ENCODE results near the gene S100A9.
A peak's percentile ranks its signal among the peaks of the same experiment; 100 is the strongest.
"Not testable (repeated sequence)": the region's sequence is repeated elsewhere in the genome, so short reads cannot be mapped to it uniquely, and the experiment has no call there.

S100A9 gene

DNA sequence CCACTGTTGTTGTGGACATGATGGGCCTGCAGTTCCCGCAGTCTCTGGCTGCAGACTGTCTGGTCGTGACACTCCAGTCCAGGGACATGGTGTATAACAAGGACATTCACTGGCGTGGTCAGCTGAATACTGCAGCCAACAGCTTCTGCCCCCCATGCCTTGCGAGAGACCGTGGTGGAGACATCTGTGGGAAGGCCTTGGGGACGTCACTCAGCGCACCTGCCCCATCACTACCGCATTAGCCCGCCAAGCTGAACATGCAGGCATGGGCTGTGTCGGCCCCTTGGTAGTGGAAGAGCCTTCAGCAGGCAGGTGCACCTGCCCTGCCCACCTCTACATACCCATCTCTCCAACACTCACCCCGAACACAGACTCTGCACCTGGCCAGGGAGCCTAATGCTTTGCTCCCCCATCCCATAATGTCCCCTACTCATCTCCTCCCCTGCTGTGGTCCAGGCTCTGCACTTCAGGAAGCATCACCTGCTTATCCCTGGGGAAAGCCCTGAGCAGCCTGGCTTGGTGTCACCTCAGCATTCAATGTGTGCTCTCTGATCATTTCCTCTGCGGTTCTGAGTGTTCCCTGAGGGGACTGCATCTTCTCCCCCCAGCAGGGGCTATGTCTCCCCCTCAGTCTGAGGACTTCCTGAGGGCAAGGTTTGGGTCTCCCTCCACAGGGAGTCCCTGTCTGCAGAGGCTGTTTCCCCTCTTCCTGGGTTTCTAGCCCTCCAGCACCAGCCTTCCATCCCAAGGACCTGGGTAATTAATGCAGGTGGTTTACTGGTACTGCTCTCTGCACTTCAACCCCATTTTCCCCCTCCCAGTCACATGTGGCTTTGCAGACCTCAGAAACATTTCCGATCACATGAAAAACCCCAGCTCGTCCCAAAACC is 12.2 kb upstream of the S100A9 start:
- no peak for DNase-seq (ENCODE audit: low spot score)

DNA sequence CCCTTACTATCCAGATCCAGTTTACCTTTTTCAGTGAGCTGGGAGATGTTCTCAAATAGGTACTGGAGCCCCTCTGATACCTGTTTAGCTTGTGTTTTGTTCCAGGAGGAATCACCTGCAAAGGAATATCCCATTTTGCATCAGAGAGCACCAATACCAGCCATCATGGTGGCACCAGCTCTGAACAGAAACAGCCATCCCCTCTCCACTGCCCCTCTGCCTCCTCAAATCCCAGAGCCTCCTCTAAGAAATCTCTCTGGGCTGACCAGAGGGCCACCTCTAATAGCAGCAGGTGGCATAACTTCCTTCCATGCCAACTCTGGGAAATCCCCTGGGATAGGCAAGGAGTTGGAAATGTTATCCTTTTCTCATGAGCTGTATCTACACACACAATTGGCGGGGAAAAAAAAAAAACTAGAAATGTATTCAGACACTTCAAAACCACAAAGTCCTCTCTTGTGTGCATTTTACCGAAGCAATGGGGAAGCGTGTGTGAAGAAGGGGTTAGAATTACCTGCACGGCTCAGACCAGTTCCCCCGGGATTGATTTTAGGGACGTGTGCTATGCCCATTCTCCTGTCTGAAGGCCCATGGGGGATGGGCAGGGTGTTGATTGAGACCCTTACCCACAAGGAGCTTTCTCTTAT is 11.5 kb upstream of the S100A9 start:
- no peak for DNase-seq (ENCODE audit: low spot score)

DNA sequence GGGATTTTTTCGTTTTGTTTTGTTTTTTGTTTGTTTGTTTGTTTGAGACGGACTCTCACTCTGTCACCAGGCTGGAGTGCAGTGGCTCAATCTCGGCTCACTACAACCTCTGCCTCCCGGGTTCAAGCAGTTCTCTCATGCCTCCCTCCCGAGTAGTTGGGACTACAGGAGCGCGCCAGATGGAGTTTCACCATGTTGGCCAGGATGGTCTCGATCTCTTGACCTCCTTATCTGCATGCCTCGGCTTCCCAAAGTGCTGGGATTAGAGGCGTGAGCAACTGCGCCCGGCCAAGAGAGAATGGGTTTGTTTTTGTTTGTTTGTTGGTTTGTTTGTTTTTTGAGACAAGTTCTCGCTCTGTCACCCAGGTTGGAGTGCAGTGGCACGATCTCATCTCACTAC is 10.6 kb upstream of the S100A9 start:
- DNase-seq (ENCODE audit: low spot score), result not testable (repeated sequence)

DNA sequence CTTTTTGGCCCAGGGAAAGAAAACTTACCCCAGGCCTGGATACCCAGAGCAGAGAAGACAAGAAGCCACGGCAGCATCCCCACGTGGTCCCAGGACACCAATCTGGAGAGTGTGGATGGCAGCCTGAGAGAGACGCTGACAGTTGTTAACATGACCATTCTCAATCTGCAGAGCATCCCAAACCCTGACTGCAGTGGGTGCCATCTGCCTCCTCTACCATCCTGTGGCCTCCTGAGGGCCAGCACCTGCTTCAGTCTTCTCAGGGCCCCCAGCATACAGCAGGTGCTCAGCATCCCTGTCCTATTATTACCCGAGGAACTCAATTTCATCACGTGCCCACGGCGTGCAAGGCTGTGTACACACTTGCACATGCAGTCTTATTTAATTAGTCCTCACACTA is 9.8 kb upstream of the S100A9 start:
- DNase-seq (ENCODE audit: low spot score), result no peak

DNA sequence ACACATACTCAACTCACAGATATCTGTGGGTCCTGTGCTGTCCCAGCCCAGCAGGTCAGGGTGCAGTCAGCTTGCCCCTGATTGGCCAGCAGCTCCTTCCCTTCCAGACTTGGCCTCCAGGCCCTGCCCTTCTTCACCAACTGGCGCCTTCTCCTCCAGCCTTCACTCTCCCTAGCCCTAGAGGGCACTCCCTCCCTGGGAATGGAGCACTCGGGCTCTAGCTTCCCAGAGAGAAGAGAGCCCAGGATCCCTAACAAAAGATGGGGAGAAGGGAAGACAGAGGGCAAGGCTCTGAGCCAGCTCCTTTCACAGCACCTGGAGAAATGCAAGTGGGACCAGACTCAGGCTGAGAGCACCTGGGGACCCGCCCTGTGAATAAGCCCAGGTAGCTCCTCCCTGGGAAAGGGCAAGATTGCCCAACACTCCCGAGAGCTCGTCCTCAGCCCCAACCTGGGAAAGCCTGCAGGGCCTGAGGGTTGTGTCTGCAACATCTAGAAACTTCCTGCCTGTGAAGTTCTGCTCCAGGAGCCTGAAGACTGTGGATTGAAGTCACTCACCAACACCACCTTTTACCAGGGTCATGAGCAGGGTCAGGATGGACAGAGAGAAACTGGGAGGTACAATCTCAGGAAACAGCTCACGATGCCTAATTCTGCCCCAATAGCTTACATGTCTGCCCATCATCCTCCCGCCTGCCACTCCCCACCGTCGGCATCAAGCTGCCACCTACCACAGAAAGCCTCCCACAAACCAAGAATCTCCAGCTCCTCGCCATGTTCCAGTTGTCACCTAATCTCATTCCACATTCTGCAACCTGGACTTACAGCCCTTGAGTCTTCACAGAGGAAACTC is 8.9 kb upstream of the S100A9 start, which contains the start of gene PGLYRP4:
Gene PGLYRP4, minus strand, starts transcription at position 331 of the 852 bp plus-strand sequence. CDS start 909 bp downstream, outside the sequence.
- no peak for DNase-seq (ENCODE audit: low spot score)

DNA sequence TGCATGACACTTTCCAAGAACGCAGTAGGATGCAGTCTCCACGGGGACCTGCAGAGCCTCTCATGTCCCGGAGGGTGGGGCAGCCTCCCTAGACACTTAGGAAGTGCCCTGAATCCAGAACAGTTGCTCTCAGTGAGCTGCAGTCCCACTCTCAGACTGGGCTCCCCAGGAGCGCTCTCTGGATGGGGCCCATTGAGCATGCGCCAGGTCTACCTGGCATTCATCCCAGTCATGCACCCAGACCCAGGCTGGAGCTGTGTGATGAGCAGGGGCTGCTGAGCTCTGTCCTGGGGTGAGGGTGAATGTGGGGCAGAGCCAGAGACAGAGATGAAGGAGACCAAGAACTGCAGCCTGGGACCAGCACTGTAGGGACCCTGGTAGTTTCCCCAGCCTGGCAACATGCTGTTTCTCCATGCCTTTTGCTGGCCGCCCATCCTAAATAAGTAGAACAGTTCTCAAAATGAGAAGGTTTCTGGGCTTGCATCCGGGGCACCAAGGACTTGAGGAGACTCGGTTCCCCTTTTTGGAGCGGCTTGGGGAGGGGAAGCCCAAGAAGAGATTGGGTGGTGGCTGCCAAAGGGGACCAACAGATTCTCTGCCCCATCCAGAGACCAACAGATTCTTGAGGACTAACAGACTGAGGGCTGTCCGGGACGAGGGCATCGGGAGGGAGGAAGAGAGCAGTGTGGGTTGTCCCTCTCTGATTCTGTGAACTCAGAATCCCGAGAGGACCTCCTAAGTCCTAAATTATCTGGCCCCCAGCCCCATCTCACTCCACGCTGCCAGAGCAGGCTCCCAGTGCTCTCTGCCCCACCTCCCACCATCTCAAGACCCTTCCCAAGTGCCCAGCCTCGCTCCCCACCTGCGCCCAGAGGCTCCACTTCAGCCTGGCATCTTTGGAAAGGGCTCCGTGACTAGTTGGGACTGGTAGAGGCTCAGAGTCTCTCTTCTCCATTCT is 8.0 kb upstream of the S100A9 start:
- no peak for DNase-seq (ENCODE audit: low spot score)

DNA sequence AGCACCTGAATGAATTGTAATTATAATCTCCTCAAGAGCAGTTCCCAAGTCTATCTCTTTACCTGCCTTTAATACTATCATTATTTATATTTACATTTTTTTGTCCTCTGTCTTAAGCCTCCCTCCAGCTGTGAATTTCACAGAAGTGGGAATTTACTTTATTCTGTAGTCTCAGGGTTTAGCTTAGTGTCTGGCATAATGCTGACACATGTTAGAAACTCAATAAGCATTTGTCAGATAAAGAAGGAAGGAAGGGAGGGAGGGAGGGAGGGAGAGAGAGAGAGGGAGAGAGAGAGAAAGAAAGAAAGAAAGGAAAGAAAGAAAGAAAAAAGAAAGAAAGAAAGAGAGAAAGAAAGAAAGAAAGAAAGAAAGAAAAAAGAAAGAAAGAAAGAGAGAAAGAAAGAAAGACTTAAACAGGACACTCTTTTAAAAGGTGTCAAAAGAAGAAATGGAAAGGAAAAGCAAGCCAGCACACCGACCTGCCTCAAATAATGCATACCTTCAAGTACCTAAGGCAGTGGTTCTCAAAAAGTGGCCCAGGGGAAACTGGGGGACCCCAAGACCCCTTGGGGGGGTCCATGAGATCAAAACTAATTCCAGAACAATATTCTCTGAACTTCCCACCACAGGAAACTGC is 7.2 kb upstream of the S100A9 start:
- no peak for DNase-seq (ENCODE audit: low spot score)

DNA sequence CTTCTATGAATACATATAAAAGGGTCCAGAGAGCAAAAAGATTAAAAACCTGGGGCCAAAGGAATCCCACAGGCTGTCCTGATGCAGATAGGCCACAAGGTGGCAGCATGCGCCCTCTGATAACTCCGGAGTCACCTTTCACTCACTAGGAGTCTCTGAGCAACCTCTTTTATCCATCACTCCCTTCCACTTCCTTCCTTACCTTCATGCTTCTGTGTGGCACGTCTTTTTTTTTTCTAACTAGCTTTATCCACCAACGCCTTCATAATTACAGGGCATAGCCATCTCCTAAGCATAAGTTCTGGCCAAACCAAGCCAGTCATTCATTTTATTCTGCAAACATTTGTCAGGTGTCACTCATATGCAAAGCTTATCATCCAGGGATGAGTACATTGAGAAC is 5.1 kb upstream of the S100A9 start:
- peak; percentile 70 for DNase-seq (ENCODE audit: low spot score)

DNA sequence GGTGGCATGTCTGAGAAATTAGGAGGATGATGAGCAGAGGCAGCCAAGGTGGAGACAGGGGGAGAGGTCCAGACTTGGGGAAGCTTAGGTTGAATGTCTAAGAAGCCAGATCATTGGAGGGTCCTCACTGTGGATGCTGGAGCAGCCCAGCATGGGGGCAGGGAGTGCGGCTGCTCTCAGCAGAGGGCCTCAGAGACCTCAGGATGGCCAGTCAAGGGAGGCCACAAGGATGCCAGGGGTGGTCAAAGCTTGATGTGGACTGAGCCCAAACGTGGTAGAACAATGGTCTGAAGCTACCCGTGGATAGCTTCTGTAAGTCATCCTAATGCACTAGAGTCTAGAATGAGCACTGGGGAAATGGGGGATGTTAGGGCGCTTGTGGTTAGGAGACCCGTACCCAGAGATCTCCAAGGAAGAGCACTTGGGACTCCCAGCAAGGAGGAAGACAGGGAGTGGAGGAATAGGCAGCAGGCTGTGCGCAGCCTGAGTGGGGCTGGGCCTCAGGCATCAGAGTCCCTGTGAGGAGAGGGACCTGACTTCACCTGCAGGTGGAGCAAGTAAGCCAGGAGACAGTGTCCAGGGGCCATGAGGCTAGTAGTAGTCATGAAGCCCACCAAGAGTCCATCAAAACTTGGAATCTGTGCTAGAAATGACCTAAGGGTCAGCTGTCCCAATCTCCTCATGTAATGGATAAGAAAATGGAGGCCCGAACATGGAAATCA is 4.3 kb upstream of the S100A9 start:
- no peak for DNase-seq (ENCODE audit: low spot score)

DNA sequence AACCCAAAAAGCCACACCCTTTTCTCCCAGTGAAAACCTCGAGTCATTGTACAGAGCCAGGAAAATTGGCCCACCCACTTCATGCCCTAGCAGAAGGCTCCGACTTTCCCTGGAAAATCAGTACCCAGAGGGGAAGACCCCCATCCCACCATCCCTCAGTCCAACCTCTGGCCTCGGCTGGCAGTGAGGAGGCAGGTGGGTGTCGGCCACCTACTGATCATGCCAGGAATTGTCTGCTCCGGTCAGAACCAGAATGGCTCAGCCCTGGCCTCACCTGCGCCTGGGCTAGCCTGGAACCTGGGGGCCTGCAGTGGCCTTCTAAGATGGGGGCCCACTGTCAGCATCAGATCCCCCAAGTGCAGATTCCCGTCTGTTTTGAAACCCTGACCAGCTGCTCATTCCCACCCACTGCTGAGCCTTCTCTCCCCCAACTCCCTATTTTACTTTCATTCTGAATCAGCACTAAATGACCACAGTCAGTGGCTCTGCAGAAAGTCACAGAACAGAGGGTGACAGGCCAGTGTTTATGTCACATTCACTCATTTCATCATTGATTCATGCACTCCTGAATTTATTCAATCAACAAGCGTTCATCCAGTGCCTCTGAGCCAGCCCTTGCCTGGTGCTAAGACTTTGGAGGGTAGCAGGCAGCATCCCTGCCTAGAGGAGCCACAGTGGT is 3.0 kb upstream of the S100A9 start:
- no peak for DNase-seq (ENCODE audit: low spot score)

DNA sequence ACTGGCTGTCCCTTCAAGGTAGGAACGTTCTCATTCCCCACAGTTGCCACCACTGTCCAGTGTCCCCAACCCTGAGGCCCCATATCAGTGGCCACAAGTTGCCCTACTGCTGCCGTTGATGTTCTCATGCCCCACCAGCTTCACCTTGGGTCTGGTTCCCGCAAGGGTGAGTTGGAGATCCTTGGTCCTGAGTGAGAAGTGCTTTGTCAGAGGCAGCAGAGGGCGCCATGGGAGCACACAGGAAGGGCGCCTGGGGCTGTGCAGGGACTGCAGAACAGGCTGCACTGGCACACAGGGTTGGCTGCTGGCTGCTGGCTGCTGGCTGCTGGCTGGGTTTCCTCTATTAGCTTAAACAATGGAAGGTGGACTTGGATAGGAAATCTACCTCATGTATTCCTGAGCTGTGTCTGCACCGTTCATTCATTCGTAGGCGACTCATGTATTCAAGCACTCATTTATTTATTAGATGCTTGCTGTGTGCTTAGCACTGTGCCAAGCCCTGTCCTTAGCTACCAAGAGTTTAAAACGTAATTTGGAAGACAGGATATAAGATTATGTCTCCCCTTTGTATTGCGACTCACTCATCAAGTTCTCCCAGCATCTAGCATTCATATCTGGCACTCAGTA is 2.1 kb upstream of the S100A9 start:
- peak; percentile 36 for DNase-seq (ENCODE audit: low spot score)

DNA sequence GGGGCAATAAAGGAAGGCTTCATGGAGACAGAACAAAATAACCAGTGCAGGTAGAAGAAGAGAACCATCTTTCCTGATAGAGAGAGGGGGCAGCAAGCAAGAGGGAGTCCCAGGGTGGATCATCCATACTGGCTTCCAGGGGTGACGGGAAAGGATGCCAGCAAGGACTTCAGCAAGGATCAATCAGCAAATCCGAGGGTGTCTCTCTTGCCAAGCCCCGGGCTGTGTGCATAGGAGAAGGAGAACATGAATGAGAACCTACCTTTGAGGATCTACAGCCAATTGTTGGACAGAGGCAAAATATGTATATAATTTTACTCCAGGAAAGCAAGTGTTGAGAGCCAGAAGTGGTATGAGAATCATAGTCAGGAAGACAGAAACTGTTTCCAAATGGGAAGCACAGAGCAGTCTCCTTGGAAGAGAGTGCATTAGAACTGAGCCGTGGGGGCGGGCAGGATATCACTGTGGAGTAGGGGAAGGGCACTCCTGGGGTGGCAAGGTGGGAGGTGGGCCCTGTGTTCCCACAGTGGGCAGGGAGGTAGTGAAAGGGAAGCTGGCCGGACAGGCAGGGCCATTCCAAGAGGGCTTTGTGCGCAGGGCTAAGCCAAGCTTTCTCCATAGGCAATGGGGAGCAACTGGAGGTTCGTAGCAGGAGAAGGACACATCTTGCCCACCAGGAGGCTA is 1.1 kb upstream of the S100A9 start:
- DNase-seq (ENCODE audit: low spot score), result no peak

DNA sequence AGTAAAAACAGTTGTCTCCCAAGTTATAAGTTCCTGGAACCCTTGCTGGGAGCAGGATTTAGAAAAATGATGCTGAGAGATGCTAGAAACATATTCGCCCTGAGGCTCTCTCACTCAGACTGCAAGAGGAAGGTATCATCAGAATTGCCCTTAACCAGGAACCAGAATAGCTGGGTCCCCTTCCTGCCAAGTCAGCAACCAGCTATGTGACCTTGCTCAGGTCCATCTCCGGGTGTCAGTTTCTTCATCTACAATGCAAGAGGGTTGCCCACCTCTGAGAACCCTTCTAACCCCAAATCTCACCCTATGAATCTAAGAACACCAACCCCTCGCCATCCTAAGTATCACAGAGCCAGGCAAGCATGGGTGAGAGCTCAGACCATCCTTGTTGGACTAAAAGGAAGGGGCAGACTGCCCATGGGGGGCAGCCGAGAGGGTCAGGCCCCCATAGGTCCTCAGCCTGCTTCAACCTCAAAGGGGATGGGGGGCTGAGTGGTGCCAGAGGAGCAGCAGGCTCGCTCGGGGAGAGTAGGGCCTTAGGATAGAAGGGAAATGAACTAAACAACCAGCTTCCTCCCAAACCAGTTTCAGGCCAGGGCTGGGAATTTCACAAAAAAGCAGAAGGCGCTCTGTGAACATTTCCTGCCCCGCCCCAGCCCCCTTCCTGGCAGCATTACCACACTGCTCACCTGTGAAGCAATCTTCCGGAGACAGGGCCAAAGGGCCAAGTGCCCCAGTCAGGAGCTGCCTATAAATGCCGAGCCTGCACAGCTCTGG is 390 bp upstream of the S100A9 start:
- no peak for DNase-seq (ENCODE audit: low spot score)

DNA sequence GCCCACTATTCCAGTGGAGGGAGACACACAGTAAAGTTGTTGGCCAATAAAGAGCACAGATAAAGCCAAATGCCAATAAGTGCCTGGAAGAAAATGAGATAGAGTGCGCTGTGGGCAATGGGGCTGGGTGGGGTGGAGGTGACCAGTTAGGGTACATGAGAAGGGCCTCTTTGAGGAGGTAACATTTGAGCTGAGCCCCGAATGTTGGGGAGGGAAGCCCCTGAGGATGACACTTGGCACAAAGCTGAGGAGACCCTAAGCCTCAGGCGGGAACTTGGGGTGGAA is 979 bp downstream of the S100A9 start:
- DNase-seq (ENCODE audit: low spot score), result no peak

DNA sequence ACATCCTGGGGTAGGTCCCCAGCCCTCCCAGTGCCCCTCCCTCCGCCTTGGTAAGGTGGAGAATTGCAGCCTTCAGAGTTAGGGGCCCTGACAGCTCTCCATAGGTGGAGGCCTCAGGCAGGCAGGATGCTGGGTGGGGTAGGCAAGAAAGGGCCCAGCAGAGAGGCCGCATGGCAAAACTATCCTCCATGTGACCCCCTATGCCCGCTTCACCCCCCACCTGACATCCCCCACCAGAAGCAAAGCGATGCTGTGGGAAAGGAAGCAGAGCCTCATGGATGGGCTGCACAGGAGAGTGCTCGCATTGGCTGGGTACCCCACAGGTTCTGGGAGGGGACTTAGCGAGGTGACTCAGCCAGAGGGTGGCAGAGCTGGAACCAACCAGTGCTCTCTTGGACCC is 1.6 kb downstream of the S100A9 start:
- no peak for DNase-seq (ENCODE audit: low spot score)

DNA sequence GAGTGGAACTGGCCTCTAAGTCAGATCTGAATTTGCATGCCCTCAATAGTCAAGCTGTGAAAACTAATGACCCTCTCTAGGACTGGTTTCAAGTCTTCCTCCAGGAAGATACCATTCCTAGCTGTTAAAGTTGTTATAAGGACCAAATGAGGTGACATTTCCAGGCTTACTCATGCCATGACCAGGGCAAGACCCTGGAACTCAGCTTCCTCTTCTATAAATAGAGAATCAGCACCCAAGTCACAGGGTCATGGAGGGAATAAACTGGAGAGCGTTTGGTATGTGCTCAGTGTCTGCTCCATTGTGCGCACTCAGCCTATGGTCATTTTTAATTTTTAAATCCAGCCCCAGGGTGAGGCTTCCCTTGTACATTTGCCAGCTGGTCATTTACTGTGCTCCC is 2.5 kb downstream of the S100A9 start:
- no peak for DNase-seq (ENCODE audit: low spot score)

DNA sequence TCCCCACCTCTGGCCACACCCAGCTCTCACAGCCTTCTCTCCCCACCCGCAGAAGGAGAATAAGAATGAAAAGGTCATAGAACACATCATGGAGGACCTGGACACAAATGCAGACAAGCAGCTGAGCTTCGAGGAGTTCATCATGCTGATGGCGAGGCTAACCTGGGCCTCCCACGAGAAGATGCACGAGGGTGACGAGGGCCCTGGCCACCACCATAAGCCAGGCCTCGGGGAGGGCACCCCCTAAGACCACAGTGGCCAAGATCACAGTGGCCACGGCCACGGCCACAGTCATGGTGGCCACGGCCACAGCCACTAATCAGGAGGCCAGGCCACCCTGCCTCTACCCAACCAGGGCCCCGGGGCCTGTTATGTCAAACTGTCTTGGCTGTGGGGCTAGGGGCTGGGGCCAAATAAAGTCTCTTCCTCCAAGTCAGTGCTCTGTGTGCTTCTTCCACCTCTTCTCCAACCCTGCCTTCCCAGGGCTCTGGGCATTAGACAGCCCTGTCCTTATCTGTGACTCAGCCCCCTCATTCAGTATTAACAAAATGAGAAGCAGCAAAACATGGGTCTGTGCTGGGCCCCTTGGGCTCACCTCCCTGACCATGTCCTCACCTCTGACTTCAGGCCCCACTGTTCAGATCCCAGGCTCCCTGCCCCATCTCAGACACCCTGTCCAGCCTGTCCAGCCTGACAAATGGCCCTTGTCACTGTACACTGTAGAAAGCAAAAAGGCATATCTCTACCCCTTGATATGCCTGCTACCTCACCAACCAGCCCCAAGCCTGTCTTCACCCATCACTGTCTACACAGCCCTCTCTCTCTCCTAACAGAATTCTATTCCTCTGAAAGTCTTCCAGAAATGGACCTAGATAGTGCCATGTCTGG is 3.2 kb downstream of the S100A9 start:
- DNase-seq (ENCODE audit: low spot score), result no peak

All from kidney capillary endothelial cell (primary cell).